Measurements from ENCODE around the gene TOGARAM1. TPM values are rescaled to one million over a fixed set of nuclear protein-coding genes. Genes with fewer than 3 reads are reported as not detected.

The TOGARAM1 gene
- total and polyA plus RNA-seq, 9 donors: 8.4 to 28.3 (median 21.6) TPM

DNA sequence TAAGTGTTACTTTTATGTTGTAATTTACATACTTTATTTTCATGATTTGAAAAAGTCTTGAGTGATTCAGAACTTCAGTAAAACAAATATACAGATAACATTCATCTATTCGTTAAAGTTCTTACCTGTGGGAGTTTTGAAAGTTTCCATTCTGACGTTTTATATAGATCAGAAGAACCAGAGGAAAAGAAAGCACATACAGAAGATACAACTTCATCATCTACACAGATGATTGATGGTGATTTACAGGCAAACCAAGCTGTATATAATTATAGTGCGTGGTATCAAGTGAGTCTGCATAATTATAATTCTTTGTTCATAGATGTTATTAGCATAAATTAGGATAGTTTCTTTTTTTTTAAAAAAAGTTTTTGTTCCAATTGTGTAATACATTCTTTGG is 152.3 kb downstream of the TOGARAM1 start:
- DNase-seq: no peak
- H3K4me1 ChIP-seq (ENCODE audit: insufficient read depth): no peaks in the 10 kb centered on the region
- H3K36me3 ChIP-seq: no peaks in the 10 kb centered on the region
- H3K27me3 ChIP-seq: no peaks in the 10 kb centered on the region
- 53 to 65% (median 55%) methylated on average over 3 of the region's 3 CpGs for WGBS, 3 donors
- no peak for TF ChIP-seq POLR2A (IDR thresholded peaks at IDR 0.05)
- TF ChIP-seq CTCF (IDR thresholded peaks at IDR 0.05): no peak
- TF ChIP-seq EP300 (IDR thresholded peaks at IDR 0.05): no peak
- H3K9me3 ChIP-seq: no peaks in the 10 kb centered on the region
- H3K27ac ChIP-seq: no peak overlapping the region
- intact Hi-C loops (cut with DNase I): no loop called here
- H3K4me3 ChIP-seq: no peak overlapping the region

GRCh38 chr14:45118594-45118993 is 156.6 kb downstream of the TOGARAM1 start:
- no peak for DNase-seq
- Histone ChIP-seq H3K4me3 (no peak overlapping the region), H3K27me3 (no peaks in the 10 kb centered on the region), H3K4me1 (ENCODE audit: insufficient read depth) (no peaks in the 10 kb centered on the region), H3K27ac (no peak overlapping the region), H3K36me3 (no peaks in the 10 kb centered on the region), H3K9me3 (no peaks in the 10 kb centered on the region)
- intact Hi-C loops (cut with DNase I): no loop called here
- 84 to 86% (median 86%) methylated on average over 6 of the region's 6 CpGs for WGBS, 3 donors
- TF ChIP-seq POLR2A (IDR thresholded peaks at IDR 0.05): no peak

GRCh38 chr14:45120096-45120495 is 158.1 kb downstream of the TOGARAM1 start:
- 70 to 83% (median 78%) methylated on average over 1 of the region's 1 CpG for WGBS, 3 donors
- no peaks in the 10 kb centered on the region for H3K27me3 ChIP-seq
- TF ChIP-seq CTCF (IDR thresholded peaks at IDR 0.05) (no peak), EP300 (IDR thresholded peaks at IDR 0.05) (no peak), POLR2A (IDR thresholded peaks at IDR 0.05) (no peak)
- H3K9me3 ChIP-seq: no peaks in the 10 kb centered on the region
- no peaks in the 10 kb centered on the region for H3K4me1 ChIP-seq (ENCODE audit: insufficient read depth)
- H3K4me3 ChIP-seq: no peak overlapping the region
- intact Hi-C loops (cut with DNase I): no loop called here
- no peaks in the 10 kb centered on the region for H3K36me3 ChIP-seq
- no peak overlapping the region for H3K27ac ChIP-seq
- DNase-seq: no peak

DNA sequence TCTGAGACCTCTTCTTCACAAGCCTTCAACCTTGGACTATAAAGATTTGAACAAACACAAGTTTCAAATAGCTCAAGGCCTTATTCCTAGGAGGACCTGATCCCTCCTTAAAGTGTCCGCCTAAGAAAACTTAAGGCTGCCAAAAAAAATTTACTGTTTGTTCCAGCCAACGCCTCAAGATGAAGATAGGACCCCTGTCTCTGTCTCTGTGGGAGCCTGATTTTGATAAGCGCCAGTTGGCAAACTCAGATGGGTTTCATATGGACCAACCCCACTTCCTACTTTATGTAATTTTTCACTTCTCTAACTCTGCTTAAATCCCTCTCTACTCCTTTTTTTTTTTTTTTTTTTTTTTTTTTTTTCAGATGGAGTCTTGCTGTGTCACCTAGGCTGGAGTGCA is 161.3 kb downstream of the TOGARAM1 start:
- Histone ChIP-seq H3K4me1 (ENCODE audit: insufficient read depth) (no peaks in the 10 kb centered on the region), H3K36me3 (no peaks in the 10 kb centered on the region)
- no peak for DNase-seq

More for the DNA sequence above, 161.3 kb downstream of the TOGARAM1 start:
- no peak for TF ChIP-seq CTCF (IDR thresholded peaks at IDR 0.05)
- no peak for TF ChIP-seq EP300 (IDR thresholded peaks at IDR 0.05)
- no peak for TF ChIP-seq POLR2A (IDR thresholded peaks at IDR 0.05)
- H3K27me3 ChIP-seq: no peaks in the 10 kb centered on the region
- 84 to 88% (median 86%) methylated on average over 3 of the region's 3 CpGs for WGBS, 3 donors
- intact Hi-C loops (cut with DNase I): no loop called here
- H3K4me3 ChIP-seq: no peak overlapping the region
- H3K27ac ChIP-seq: no peak overlapping the region
- no peaks in the 10 kb centered on the region for H3K9me3 ChIP-seq

Small RNAs within 50 kb of the gene (small RNA-seq; reads per million reads assigned to genes)
- gene RF00151: 0.15 reads per million
- gene SNORD127: 6,604 reads per million, percentile 99 among the genes with 10 or more reads in this experiment

Other genes with a start within 250 kb of the TOGARAM1 start
- gene KLHL28, start 243 bp upstream of the TOGARAM1 start, total RNA-seq: 10 to 100 TPM in 6 of 7 donors, 1 to 10 TPM in 1; 9.3 to 16.4 (median 15.6) TPM
- 1 to 10 TPM; 4.4 to 6.6 TPM for gene KLHL28, start 243 bp upstream of the TOGARAM1 start, polyA plus RNA-seq
- gene PRPF39, start 121.9 kb downstream of the TOGARAM1 start, total RNA-seq: 10 to 100 TPM; 24.9 to 50.5 (median 41.1) TPM
- 10 to 100 TPM; 20.9 to 23.1 TPM for gene PRPF39, start 121.9 kb downstream of the TOGARAM1 start, polyA plus RNA-seq
- 10 to 100 TPM; 38.3 to 50.8 (median 43.5) TPM for gene FKBP3, start 172.3 kb downstream of the TOGARAM1 start, total RNA-seq
- gene FKBP3, start 172.3 kb downstream of the TOGARAM1 start, polyA plus RNA-seq: 10 to 100 TPM; 41.5 to 65.9 TPM
- 1 to 10 TPM; 4.4 to 9.1 (median 6.2) TPM for gene FANCM, start 173.7 kb downstream of the TOGARAM1 start, total RNA-seq
- 1 to 10 TPM; 2.4 to 3.0 TPM for gene FANCM, start 173.7 kb downstream of the TOGARAM1 start, polyA plus RNA-seq